Thymus (tissue), 11 donors: ENCODE results near the gene RAB35. TPM values are rescaled to one million over a fixed set of nuclear protein-coding genes. Genes with fewer than 3 reads are reported as not detected.

Experiments
- DNase-seq, 9 donors: peaks; one replicate each; pipeline ENCODE4 v3.0.0-alpha.2; 2013; ENCODE audit warnings: low spot score in 9 of 9, low read depth in 6 of 9, missing footprints in 1 of 9
- H3K27ac ChIP-seq, 2 donors: one replicate each; pipeline ENCODE4 v1.5.1; 2013; ENCODE audit warnings: control low read depth in 1 of 2, low read depth in 1 of 2, low read length in 1 of 2, mild to moderate bottlenecking in 1 of 2, moderate library complexity in 1 of 2
- H3K27me3 ChIP-seq, 2 donors: one replicate each; pipeline ENCODE4 v1.5.1; 2013; ENCODE audit warnings: low read length in 1 of 2; ENCODE audit not compliant: control insufficient read depth in 2 of 2, insufficient read depth in 1 of 2
- H3K36me3 ChIP-seq, 2 donors: one replicate each; pipeline ENCODE4 v1.5.1; 2013; ENCODE audit warnings: low read length in 1 of 2, mild to moderate bottlenecking in 1 of 2, moderate library complexity in 1 of 2; ENCODE audit not compliant: control insufficient read depth in 2 of 2, insufficient read depth in 2 of 2
- H3K4me1 ChIP-seq, 2 donors: one replicate each; pipeline ENCODE4 v1.5.1; 2013; ENCODE audit warnings: low read length in 2 of 2; ENCODE audit not compliant: control insufficient read depth in 2 of 2, insufficient read depth in 2 of 2
- H3K4me3 ChIP-seq, 2 donors: one replicate each; pipeline ENCODE4 v1.5.1; 2013; ENCODE audit warnings: low read length in 2 of 2, control low read depth in 1 of 2, mild to moderate bottlenecking in 1 of 2
- H3K9me3 ChIP-seq, 2 donors: one replicate each; pipeline ENCODE4 v1.5.1; 2013; ENCODE audit warnings: low read length in 1 of 2, mild to moderate bottlenecking in 1 of 2; ENCODE audit not compliant: control insufficient read depth in 2 of 2, insufficient read depth in 1 of 2
- WGBS: extraction: QIAGEN DNeasy Blood & Tissue Kit; methylation state at CpG from one replicate; pipeline ENCODE4 v1.1.7; 2013; 5-methylcytosine and 5-hydroxymethylcytosine counted together
- polyA plus RNA-seq: library from polyadenylated mRNA; stranded (reverse); fragments of 200-250 nt; gene quantifications from one replicate; pipeline ENCODE4 v1.2.3, GENCODE V29; 2013
- total RNA-seq: library from RNA; stranded (reverse); fragments of 120-200 nt; gene quantifications from one replicate; pipeline ENCODE4 v1.2.4, GENCODE V29; 2013
- donor health status: healthy.

The RAB35 gene
- total and polyA plus RNA-seq, 2 donors: 32.2 to 37.5 TPM

- Histone ChIP-seq H3K27me3 (no peaks in the 10 kb centered on the region), H3K9me3 (no peaks in the 10 kb centered on the region), H3K36me3 (peaks cover 89 to 93% of the 10 kb centered on the region in 2 donors), H3K4me1 (no peaks in the 10 kb centered on the region), H3K27ac (no peak overlapping the region), H3K4me3 (no peak overlapping the region)
- no peak for DNase-seq
- WGBS: 93% methylated on average over 5 of the region's 5 CpGs
Observed at GRCh38 chr12:120139958-120140357, 23.4 kb upstream of the RAB35 start.

- Histone ChIP-seq H3K36me3 (peaks cover 92 to 93% of the 10 kb centered on the region in 2 donors), H3K27ac (no peak overlapping the region), H3K27me3 (no peaks in the 10 kb centered on the region), H3K4me1 (no peaks in the 10 kb centered on the region), H3K4me3 (no peak overlapping the region), H3K9me3 (no peaks in the 10 kb centered on the region)
- WGBS: 99% methylated on average over 9 of the region's 9 CpGs
- DNase-seq: no peak
Observed at GRCh38 chr12:120138366-120138765, 21.8 kb upstream of the RAB35 start.

GRCh38 chr12:120137833-120138232 is 21.3 kb upstream of the RAB35 start:
- no peaks in the 10 kb centered on the region for H3K9me3 ChIP-seq
- no peaks in the 10 kb centered on the region for H3K27me3 ChIP-seq
- H3K36me3 ChIP-seq: peaks cover 93 to 94% of the 10 kb centered on the region in 2 donors
- no peak overlapping the region for H3K27ac ChIP-seq
- no peak for DNase-seq
- no peaks in the 10 kb centered on the region for H3K4me1 ChIP-seq
- H3K4me3 ChIP-seq: no peak overlapping the region
- WGBS: 98% methylated on average over 11 of the region's 11 CpGs

- H3K36me3 ChIP-seq: peaks cover 92 to 94% of the 10 kb centered on the region in 2 donors
- H3K27me3 ChIP-seq: no peaks in the 10 kb centered on the region
- H3K27ac ChIP-seq: no peak overlapping the region
- H3K4me1 ChIP-seq: no peaks in the 10 kb centered on the region
- DNase-seq: no peak
- WGBS: 97% methylated on average over 11 of the region's 11 CpGs
- no peak overlapping the region for H3K4me3 ChIP-seq
- no peaks in the 10 kb centered on the region for H3K9me3 ChIP-seq
Observed at GRCh38 chr12:120136093-120136770, 19.7 kb upstream of the RAB35 start.

GRCh38 chr12:120134307-120134980 is 17.9 kb upstream of the RAB35 start:
- DNase-seq: no peak
- H3K36me3 ChIP-seq: peaks cover 93 to 94% of the 10 kb centered on the region in 2 donors
- 98% methylated on average over 20 of the region's 20 CpGs for WGBS

GRCh38 chr12:120132863-120133385 is 16.4 kb upstream of the RAB35 start:
- Histone ChIP-seq H3K27me3 (no peaks in the 10 kb centered on the region), H3K4me3 (no peak overlapping the region), H3K9me3 (no peaks in the 10 kb centered on the region), H3K36me3 (peaks cover 94 to 95% of the 10 kb centered on the region in 2 donors), H3K27ac (no peak overlapping the region), H3K4me1 (no peaks in the 10 kb centered on the region)
- WGBS: 81% methylated on average over 6 of the region's 6 CpGs
- DNase-seq: no peak

More at GRCh38 chr12:120134307-120134980, 17.9 kb upstream of the RAB35 start:
- Histone ChIP-seq H3K4me3 (no peak overlapping the region), H3K9me3 (no peaks in the 10 kb centered on the region), H3K4me1 (no peaks in the 10 kb centered on the region), H3K27me3 (no peaks in the 10 kb centered on the region), H3K27ac (no peak overlapping the region)

GRCh38 chr12:120132054-120132836 is 15.7 kb upstream of the RAB35 start:
- H3K36me3 ChIP-seq: peaks cover 94 to 95% of the 10 kb centered on the region in 2 donors
- no peaks in the 10 kb centered on the region for H3K27me3 ChIP-seq
- 96% methylated on average over 9 of the region's 9 CpGs for WGBS
- no peaks in the 10 kb centered on the region for H3K4me1 ChIP-seq
- DNase-seq: no peak
- no peak overlapping the region for H3K27ac ChIP-seq
- no peak overlapping the region for H3K4me3 ChIP-seq
- no peaks in the 10 kb centered on the region for H3K9me3 ChIP-seq

GRCh38 chr12:120131116-120131515 is 14.6 kb upstream of the RAB35 start:
- Histone ChIP-seq H3K36me3 (peaks cover 91 to 95% of the 10 kb centered on the region in 2 donors), H3K27ac (no peak overlapping the region), H3K9me3 (no peaks in the 10 kb centered on the region), H3K4me3 (no peak overlapping the region), H3K27me3 (no peaks in the 10 kb centered on the region), H3K4me1 (no peaks in the 10 kb centered on the region)
- WGBS: 98% methylated on average over 15 of the region's 15 CpGs
- DNase-seq: no peak

GRCh38 chr12:120130011-120130410 is 13.5 kb upstream of the RAB35 start:
- DNase-seq: no peak
- no peaks in the 10 kb centered on the region for H3K9me3 ChIP-seq
- 98% methylated on average over 6 of the region's 6 CpGs for whole genome bisulfite sequencing
- H3K27ac ChIP-seq: no peak overlapping the region
- no peaks in the 10 kb centered on the region for H3K4me1 ChIP-seq
- H3K27me3 ChIP-seq: no peaks in the 10 kb centered on the region
- no peak overlapping the region for H3K4me3 ChIP-seq
- H3K36me3 ChIP-seq: peaks cover 87% of the 10 kb centered on the region in 2 donors
